Measurements from ENCODE around the gene FAM3B. TPM values are rescaled to one million over a fixed set of nuclear protein-coding genes. Genes with fewer than 3 reads are reported as not detected.

FAM3B gene
- total RNA-seq, 2 donors from 2014 or later = 0.63 TPM; not detected in 1

GRCh38 chr21:41405321-41405720 is 88.7 kb downstream of the FAM3B start:
- ATAC-seq = no peak
- no peak for DNase-seq
- intact Hi-C loops (cut with DNase I) = no loop called here

GRCh38 chr21:41406340-41406739 is 89.7 kb downstream of the FAM3B start:
- DNase-seq (no peak), ATAC-seq (no peak)
- intact Hi-C loops (cut with DNase I) = no loop called here

Other genes starting within 250 kb of the FAM3B start
- 10 to 100 TPM; 22.6 to 39.5 TPM for gene BACE2, start 148.6 kb upstream of the FAM3B start, total RNA-seq
- 10 to 100 TPM in 1 of 2 donors, 1 to 10 TPM in 1; 7.7 to 14.7 TPM for gene MX2, start 45.2 kb downstream of the FAM3B start, total RNA-seq
- gene MX1, start 109.4 kb downstream of the FAM3B start, total RNA-seq = 10 to 100 TPM; 15.4 to 48.6 TPM
- not detected for gene TMPRSS2, start 191.4 kb downstream of the FAM3B start, total RNA-seq

All from left cardiac atrium (tissue), 4 donors.